Effector memory CD8-positive, alpha-beta T cell (primary cell): ENCODE measurements around the gene SPNS3.
A peak's percentile ranks its signal among the peaks of the same experiment; 100 is the strongest.

Source experiments
- ATAC-seq: fragments of 150-1000 bp; cut with Tn5 transposase; replicated peaks from 2 replicates; pipeline ENCODE4 v1.10.0; 2021; ENCODE audit warnings: mild to moderate bottlenecking, moderate library complexity
- DNase-seq, 3 experiments: peaks; one replicate each; pipeline ENCODE4 v3.0.0; 2021
- H3K27ac Mint-ChIP-seq, 2 donors: one replicate each; pipeline ENCODE4 v1.8.0; 2022; ENCODE audit warnings: mild to moderate bottlenecking in 2 of 2, mixed read lengths in 2 of 2, moderate library complexity in 2 of 2
- H3K27me3 Mint-ChIP-seq, 2 donors: one replicate each; pipeline ENCODE4 v1.8.0; 2022; ENCODE audit warnings: mixed read lengths in 2 of 2
- H3K36me3 Mint-ChIP-seq: one replicate; pipeline ENCODE4 v1.8.0; 2022; ENCODE audit warnings: mild to moderate bottlenecking, moderate library complexity, mixed read lengths; ENCODE audit not compliant: insufficient read depth
- H3K4me1 Mint-ChIP-seq, 2 donors: one replicate each; pipeline ENCODE4 v1.8.0; 2022; ENCODE audit warnings: low read depth in 2 of 2, mixed read lengths in 2 of 2
- H3K4me3 Mint-ChIP-seq, 2 donors: one replicate each; pipeline ENCODE4 v1.8.0; 2022; ENCODE audit warnings: mild to moderate bottlenecking in 2 of 2, mixed read lengths in 2 of 2, moderate library complexity in 2 of 2
- H3K9me3 Mint-ChIP-seq, 2 donors: one replicate each; pipeline ENCODE4 v1.8.0; 2022; ENCODE audit warnings: mixed read lengths in 2 of 2

Gene SPNS3

GRCh38 chr17:4514779-4515178 is 81.0 kb downstream of the SPNS3 start:
- Mint-ChIP-seq H3K9me3 (no peaks in the 10 kb centered on the region), H3K4me3 (no peak overlapping the region), H3K27ac (no peak overlapping the region), H3K27me3 (peaks cover 0 to under 1% of the 10 kb centered on the region in 2 donors), H3K36me3 (no peaks in the 10 kb centered on the region), H3K4me1 (peaks cover 10 to 12% of the 10 kb centered on the region in 2 donors)
- DNase-seq (no peak), ATAC-seq (no peak)

- no peak overlapping the region for H3K4me3 Mint-ChIP-seq
- H3K4me1 Mint-ChIP-seq, result peaks cover 9 to 12% of the 10 kb centered on the region in 2 donors
- no peaks in the 10 kb centered on the region for H3K36me3 Mint-ChIP-seq
- no peak overlapping the region for H3K27ac Mint-ChIP-seq
- H3K9me3 Mint-ChIP-seq, result no peaks in the 10 kb centered on the region
- DNase-seq (no peak), ATAC-seq (no peak)
- no peaks in the 10 kb centered on the region for H3K27me3 Mint-ChIP-seq
Observed at GRCh38 chr17:4515501-4515900, 81.8 kb downstream of the SPNS3 start.

DNA sequence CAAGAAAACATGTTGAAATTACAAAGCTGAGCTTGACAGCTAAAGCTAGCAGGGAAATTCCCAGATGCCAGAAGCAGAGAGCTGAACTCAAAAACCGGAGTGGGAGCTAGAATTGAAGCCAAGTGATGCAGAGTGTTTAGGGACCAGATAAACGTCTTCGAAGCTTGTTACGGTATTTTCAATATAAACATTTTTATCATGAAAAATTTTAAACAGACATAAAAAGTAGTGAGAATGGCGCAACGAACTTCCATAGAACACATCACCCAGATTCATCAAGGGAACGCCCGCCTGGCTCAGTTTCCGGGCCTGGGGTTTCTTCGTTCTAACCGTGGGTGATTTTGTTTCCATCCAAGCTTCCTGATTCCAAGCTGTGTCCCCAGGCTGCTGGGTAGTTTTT is 83.0 kb downstream of the SPNS3 start:
- DNase-seq, result no peak
- Mint-ChIP-seq H3K9me3 (no peaks in the 10 kb centered on the region), H3K4me3 (no peak overlapping the region), H3K27me3 (no peaks in the 10 kb centered on the region), H3K27ac (no peak overlapping the region), H3K4me1 (peaks cover 2 to 4% of the 10 kb centered on the region in 2 donors), H3K36me3 (no peaks in the 10 kb centered on the region)
- no peak for ATAC-seq

- H3K27ac Mint-ChIP-seq, result peak overlapping the region in 1 of 2 donors; percentile 61
- no peaks in the 10 kb centered on the region for H3K27me3 Mint-ChIP-seq
- H3K36me3 Mint-ChIP-seq, result no peaks in the 10 kb centered on the region
- H3K4me1 Mint-ChIP-seq, result peaks cover 0 to 2% of the 10 kb centered on the region in 2 donors
- DNase-seq (no peak), ATAC-seq (no peak)
- H3K4me3 Mint-ChIP-seq, result peak overlapping the region in 1 of 2 donors; percentile 19
- H3K9me3 Mint-ChIP-seq, result no peaks in the 10 kb centered on the region
Observed at GRCh38 chr17:4518901-4519300, 85.2 kb downstream of the SPNS3 start.

- H3K9me3 Mint-ChIP-seq, result no peaks in the 10 kb centered on the region
- no peak for ATAC-seq
- H3K27ac Mint-ChIP-seq, result peak overlapping the region in 1 of 2 donors; percentile 61
- no peak for DNase-seq
- H3K36me3 Mint-ChIP-seq, result no peaks in the 10 kb centered on the region
- H3K4me3 Mint-ChIP-seq, result no peak overlapping the region
- no peaks in the 10 kb centered on the region for H3K27me3 Mint-ChIP-seq
- peaks cover 0 to 2% of the 10 kb centered on the region in 2 donors for H3K4me1 Mint-ChIP-seq
Observed at GRCh38 chr17:4519361-4519788, 85.6 kb downstream of the SPNS3 start.

- no peaks in the 10 kb centered on the region for H3K36me3 Mint-ChIP-seq
- H3K4me1 Mint-ChIP-seq, result peaks cover 0 to 2% of the 10 kb centered on the region in 2 donors
- peak overlapping the region in 1 of 2 donors; percentile 67 for H3K27ac Mint-ChIP-seq
- no peak overlapping the region for H3K4me3 Mint-ChIP-seq
- no peaks in the 10 kb centered on the region for H3K27me3 Mint-ChIP-seq
- no peaks in the 10 kb centered on the region for H3K9me3 Mint-ChIP-seq
- ATAC-seq, result no peak
- no peak for DNase-seq
Observed at GRCh38 chr17:4520060-4520893, 86.5 kb downstream of the SPNS3 start.

DNA sequence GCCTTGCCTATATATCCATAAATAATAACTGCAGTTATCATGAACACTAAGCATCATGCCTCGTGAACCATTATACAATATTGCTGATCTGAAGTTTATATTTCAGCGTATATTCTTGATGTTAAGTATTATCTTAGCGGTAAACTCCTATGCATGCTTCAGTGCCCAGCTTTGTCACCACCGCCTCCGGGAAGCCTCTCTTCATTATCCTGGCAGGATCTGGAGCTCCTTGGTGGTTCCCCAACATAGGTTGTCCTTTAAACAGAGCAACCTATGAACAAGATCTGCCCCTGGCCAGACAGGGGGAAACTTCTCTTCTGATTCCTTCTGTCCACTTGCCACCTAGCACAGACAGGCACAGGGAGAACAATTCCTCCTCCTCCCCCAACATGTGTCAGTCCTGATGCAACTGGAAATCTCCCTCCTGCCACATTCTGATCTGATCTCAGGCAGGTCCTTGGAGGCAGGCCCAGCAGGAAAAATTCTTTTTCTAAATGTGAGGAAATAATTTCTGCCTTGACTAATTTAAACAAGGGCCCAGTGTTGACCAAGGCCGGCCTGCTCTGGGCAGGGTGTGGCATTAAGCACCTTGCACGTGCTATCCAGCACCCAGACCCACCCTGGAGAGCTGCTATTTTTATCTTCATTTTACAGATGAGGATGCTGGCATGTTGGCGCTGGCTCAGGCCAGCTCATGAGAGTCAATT is 87.3 kb downstream of the SPNS3 start:
- DNase-seq, result no peak
- no peak overlapping the region for H3K4me3 Mint-ChIP-seq
- no peaks in the 10 kb centered on the region for H3K27me3 Mint-ChIP-seq
- H3K36me3 Mint-ChIP-seq, result no peaks in the 10 kb centered on the region
- H3K4me1 Mint-ChIP-seq, result peaks cover 0 to 2% of the 10 kb centered on the region in 2 donors
- H3K9me3 Mint-ChIP-seq, result no peaks in the 10 kb centered on the region
- H3K27ac Mint-ChIP-seq, result peak overlapping the region in 1 of 2 donors; percentile 67
- no peak for ATAC-seq

DNA sequence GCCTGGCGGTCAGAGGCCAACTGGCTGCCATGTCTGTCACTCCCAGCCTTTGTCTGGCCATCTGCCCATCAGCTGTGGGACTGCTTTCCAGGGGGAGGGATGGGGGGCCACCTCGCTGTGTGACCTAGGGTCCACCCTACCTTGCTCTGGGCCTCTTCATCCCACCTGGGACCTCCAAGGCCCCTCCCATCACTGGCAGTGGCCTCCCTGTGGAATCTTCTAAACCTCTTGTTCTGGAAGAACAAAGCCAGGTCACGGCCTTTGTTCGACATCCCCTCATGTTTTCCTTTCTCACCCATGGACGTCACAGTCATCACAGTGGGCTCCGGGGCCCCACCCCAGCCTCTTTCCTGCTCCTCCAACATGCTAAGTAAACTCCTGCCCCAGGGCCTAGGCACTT is 88.9 kb downstream of the SPNS3 start:
- no peak for DNase-seq
- Mint-ChIP-seq H3K4me1 (peaks cover 0 to 2% of the 10 kb centered on the region in 2 donors), H3K4me3 (no peak overlapping the region), H3K36me3 (no peaks in the 10 kb centered on the region), H3K9me3 (no peaks in the 10 kb centered on the region), H3K27me3 (no peaks in the 10 kb centered on the region), H3K27ac (no peak overlapping the region)
- no peak for ATAC-seq

GRCh38 chr17:4523946-4524345 is 90.2 kb downstream of the SPNS3 start:
- Mint-ChIP-seq H3K36me3 (no peaks in the 10 kb centered on the region), H3K4me1 (peaks cover 0 to under 1% of the 10 kb centered on the region in 2 donors), H3K27ac (no peak overlapping the region), H3K9me3 (no peaks in the 10 kb centered on the region), H3K27me3 (no peaks in the 10 kb centered on the region), H3K4me3 (no peak overlapping the region)
- no peak for DNase-seq
- no peak for ATAC-seq

- H3K36me3 Mint-ChIP-seq, result peaks cover 3% of the 10 kb centered on the region
- no peak overlapping the region for H3K27ac Mint-ChIP-seq
- H3K4me1 Mint-ChIP-seq, result no peaks in the 10 kb centered on the region
- no peak overlapping the region for H3K4me3 Mint-ChIP-seq
- H3K27me3 Mint-ChIP-seq, result no peaks in the 10 kb centered on the region
- no peak for DNase-seq
- no peak for ATAC-seq
- H3K9me3 Mint-ChIP-seq, result no peaks in the 10 kb centered on the region
Observed at GRCh38 chr17:4525691-4526397, 92.1 kb downstream of the SPNS3 start.

DNA sequence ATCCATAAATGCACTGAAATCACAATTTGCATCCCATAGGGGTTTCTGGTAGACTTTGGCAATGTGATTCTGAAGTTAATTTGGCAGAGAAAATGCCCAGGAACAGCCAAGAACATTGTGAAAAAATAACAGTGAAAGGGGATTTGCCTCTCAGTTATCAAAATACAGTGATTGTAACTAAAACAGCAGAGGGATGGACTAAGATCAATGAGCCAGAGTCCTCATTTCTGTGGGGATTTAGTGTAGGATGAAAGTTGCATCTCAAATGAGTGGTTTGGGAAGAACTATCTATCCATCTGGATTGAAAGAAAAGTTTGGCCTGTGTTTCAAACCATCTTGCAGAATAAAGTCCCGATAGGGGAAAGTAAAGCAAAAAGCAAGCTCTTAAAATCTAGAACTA is 93.4 kb downstream of the SPNS3 start:
- Mint-ChIP-seq H3K27ac (peak overlapping the region in 1 of 2 donors; percentile 11), H3K9me3 (no peaks in the 10 kb centered on the region), H3K36me3 (peaks cover 3% of the 10 kb centered on the region), H3K4me3 (no peak overlapping the region), H3K4me1 (no peaks in the 10 kb centered on the region), H3K27me3 (no peaks in the 10 kb centered on the region)
- ATAC-seq, result no peak
- no peak for DNase-seq

- Mint-ChIP-seq H3K4me1 (no peaks in the 10 kb centered on the region), H3K4me3 (no peak overlapping the region)
Observed at GRCh38 chr17:4527566-4528125, 93.9 kb downstream of the SPNS3 start.

DNA sequence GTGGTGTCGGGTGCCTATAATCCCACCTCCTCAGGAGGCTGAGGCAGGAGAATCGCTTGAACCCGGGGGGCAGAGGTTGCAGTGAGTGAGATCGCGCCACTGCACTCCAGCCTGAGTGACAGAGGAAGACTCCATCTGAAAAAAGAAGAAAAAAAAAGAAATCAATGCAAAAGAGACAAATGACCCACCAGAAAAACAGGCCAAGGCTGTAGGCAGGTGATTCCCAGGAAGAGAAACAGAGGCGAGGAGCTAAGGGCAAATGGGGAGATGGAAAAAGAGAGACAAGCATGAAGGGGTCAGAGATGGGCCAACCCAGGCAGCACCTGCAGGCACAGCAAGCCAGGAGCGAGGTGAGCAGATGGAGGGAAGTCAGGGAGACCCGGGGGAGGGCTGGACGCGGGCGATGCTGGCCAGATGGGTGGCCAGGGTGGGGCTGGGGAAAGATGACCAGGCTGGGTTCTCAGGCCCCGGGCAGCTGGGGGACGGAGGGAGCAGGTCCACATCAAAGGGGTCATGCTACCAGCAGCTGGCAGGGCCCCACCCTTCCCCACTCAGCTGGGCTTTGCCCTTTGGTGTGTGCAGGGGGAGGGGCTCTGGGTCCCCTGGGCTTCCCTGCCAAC is 95.9 kb downstream of the SPNS3 start:
- peaks cover 0 to 6% of the 10 kb centered on the region in 2 donors for H3K4me1 Mint-ChIP-seq
- no peak overlapping the region for H3K4me3 Mint-ChIP-seq
- peaks cover 8% of the 10 kb centered on the region for H3K36me3 Mint-ChIP-seq
- no peak overlapping the region for H3K27ac Mint-ChIP-seq
- DNase-seq, result no peak
- H3K9me3 Mint-ChIP-seq, result no peaks in the 10 kb centered on the region
- peaks cover 0 to 9% of the 10 kb centered on the region in 2 donors for H3K27me3 Mint-ChIP-seq
- no peak for ATAC-seq

More at GRCh38 chr17:4527566-4528125, 93.9 kb downstream of the SPNS3 start:
- DNase-seq, result no peak
- Mint-ChIP-seq H3K27me3 (no peaks in the 10 kb centered on the region), H3K36me3 (peaks cover 3% of the 10 kb centered on the region), H3K27ac (peak overlapping the region in 1 of 2 donors; percentile 54), H3K9me3 (no peaks in the 10 kb centered on the region)
- ATAC-seq, result no peak
